Activated CD8-positive, alpha-beta T cell treated with anti-CD3 and anti-CD28 coated beads for 36 hours (primary cell): ENCODE measurements around the gene REXO1. TPM values are rescaled to one million over a fixed set of nuclear protein-coding genes. Genes with fewer than 3 reads are reported as not detected.

Experiments
- ATAC-seq: fragments of 200-7000 bp; cut with Tn5 transposase; one replicate; pipeline ENCODE4 v1.10.0; 2021; ENCODE audit warnings: mild to moderate bottlenecking, moderate library complexity
- CTCF ChIA-PET: fragments of 350-600 bp; sonication (Branson Sonifier 250); formaldehyde crosslinking; loops from one replicate; lab custom pipeline; 2021; ENCODE audit warnings: antibody characterized with exemption; lab: Charles Lee
- POLR2A ChIA-PET: fragments of 350-600 bp; sonication (Branson Sonifier 250); formaldehyde crosslinking; loops from one replicate; lab custom pipeline; 2021; ENCODE audit warnings: antibody characterized with exemption; lab: Charles Lee
- DNase-seq: peaks from one replicate; pipeline ENCODE4 v3.0.0-alpha.2; 2020
- H3K27ac Mint-ChIP-seq: one replicate; pipeline ENCODE4 v1.8.0; 2021; ENCODE audit warnings: mild to moderate bottlenecking, mixed read lengths
- H3K27me3 Mint-ChIP-seq: one replicate; pipeline ENCODE4 v1.8.0; 2021; ENCODE audit warnings: mixed read lengths
- H3K36me3 Mint-ChIP-seq: one replicate; pipeline ENCODE4 v1.8.0; 2021; ENCODE audit warnings: low read depth, mixed read lengths
- H3K4me1 Mint-ChIP-seq: one replicate; pipeline ENCODE4 v1.8.0; 2021; ENCODE audit warnings: low read depth, mixed read lengths
- H3K4me3 Mint-ChIP-seq: one replicate; pipeline ENCODE4 v1.8.0; 2021; ENCODE audit warnings: mild to moderate bottlenecking, moderate library complexity, mixed read lengths
- H3K9me3 Mint-ChIP-seq: one replicate; pipeline ENCODE4 v1.8.0; 2021; ENCODE audit warnings: mixed read lengths
- intact Hi-C: fragments of 100-400 bp; cut with micrococcal nuclease; formaldehyde crosslinking; loops from one replicate; pipeline ENCODE4 v1.10.0; 2022
- total RNA-seq, 2 experiments: library from RNA; stranded (reverse); gene quantifications; one replicate each; pipeline ENCODE4 v1.2.3, GENCODE V29; 2021
- TF ChIP-seq, protein P1 (sequence below): fragments of 200-600 bp; IDR thresholded peaks from one replicate; pipeline ENCODE4 v1.8.0; 2022; ENCODE audit warnings: antibody characterized with exemption, mild to moderate bottlenecking

The REXO1 gene
- total RNA-seq, 2 experiments from 2014 or later = 43.4 to 46.8 TPM

- TF ChIP-seq, protein P1, sequence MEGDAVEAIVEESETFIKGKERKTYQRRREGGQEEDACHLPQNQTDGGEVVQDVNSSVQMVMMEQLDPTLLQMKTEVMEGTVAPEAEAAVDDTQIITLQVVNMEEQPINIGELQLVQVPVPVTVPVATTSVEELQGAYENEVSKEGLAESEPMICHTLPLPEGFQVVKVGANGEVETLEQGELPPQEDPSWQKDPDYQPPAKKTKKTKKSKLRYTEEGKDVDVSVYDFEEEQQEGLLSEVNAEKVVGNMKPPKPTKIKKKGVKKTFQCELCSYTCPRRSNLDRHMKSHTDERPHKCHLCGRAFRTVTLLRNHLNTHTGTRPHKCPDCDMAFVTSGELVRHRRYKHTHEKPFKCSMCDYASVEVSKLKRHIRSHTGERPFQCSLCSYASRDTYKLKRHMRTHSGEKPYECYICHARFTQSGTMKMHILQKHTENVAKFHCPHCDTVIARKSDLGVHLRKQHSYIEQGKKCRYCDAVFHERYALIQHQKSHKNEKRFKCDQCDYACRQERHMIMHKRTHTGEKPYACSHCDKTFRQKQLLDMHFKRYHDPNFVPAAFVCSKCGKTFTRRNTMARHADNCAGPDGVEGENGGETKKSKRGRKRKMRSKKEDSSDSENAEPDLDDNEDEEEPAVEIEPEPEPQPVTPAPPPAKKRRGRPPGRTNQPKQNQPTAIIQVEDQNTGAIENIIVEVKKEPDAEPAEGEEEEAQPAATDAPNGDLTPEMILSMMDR = peak; percentile 10
- no peaks in the 10 kb centered on the region for H3K27me3 Mint-ChIP-seq
- no peaks in the 10 kb centered on the region for H3K9me3 Mint-ChIP-seq
- peak; percentile 21 for ATAC-seq
- H3K4me1 Mint-ChIP-seq = peaks cover 15% of the 10 kb centered on the region
- peak within 1 kb of the TSS; percentile 81 for H3K4me3 Mint-ChIP-seq
- peak within 1 kb of the TSS; percentile 82 for H3K27ac Mint-ChIP-seq
- POLR2A ChIA-PET = interaction anchor here (1.0 kb wide), 1 partner anchor 11 kb away, joined by 7 read pairs; no protein-coding TSS in a partner anchor
- CTCF ChIA-PET = interaction anchor here (1.1 to 1.6 kb wide), 2 partner anchors 14 to 26 kb away, joined by 3 to 6 read pairs; no protein-coding TSS in a partner anchor
- intact Hi-C loops = no loop called here
- no peak for DNase-seq
- peaks cover 3% of the 10 kb centered on the region for H3K36me3 Mint-ChIP-seq
Observed at GRCh38 chr19:1811942-1812425, 36.3 kb downstream of the REXO1 start, which contains the start of gene ATP8B3. Gene ATP8B3 (minus strand): TSS chr19:1812276. CDS start chr19:1811736, 540 bp downstream.

- H3K4me3 Mint-ChIP-seq = peak overlapping the region; percentile 63
- H3K9me3 Mint-ChIP-seq = no peaks in the 10 kb centered on the region
- ATAC-seq (no peak), DNase-seq (peak; percentile 66)
- H3K27me3 Mint-ChIP-seq = no peaks in the 10 kb centered on the region
- H3K36me3 Mint-ChIP-seq = peaks cover 3% of the 10 kb centered on the region
- peak overlapping the region; percentile 37 for H3K27ac Mint-ChIP-seq
- peaks cover 15% of the 10 kb centered on the region for H3K4me1 Mint-ChIP-seq
- intact Hi-C loops = no loop called here
- TF ChIP-seq, protein P1 = no peak
- ChIA-PET POLR2A (interaction anchor here (1.0 kb wide), 1 partner anchor 10 kb away, joined by 7 read pairs; no protein-coding TSS in a partner anchor), CTCF (interaction anchor here (1.1 to 1.6 kb wide), 2 partner anchors 15 to 26 kb away, joined by 3 to 6 read pairs; no protein-coding TSS in a partner anchor)
Observed at GRCh38 chr19:1811472-1811894, 36.8 kb downstream of the REXO1 start.

GRCh38 chr19:1810439-1811160 is 37.7 kb downstream of the REXO1 start:
- POLR2A ChIA-PET = no interaction called here
- H3K4me3 Mint-ChIP-seq = peak overlapping the region; percentile 21
- H3K4me1 Mint-ChIP-seq = peaks cover 15% of the 10 kb centered on the region
- TF ChIP-seq, protein P1 = no peak
- no peaks in the 10 kb centered on the region for H3K27me3 Mint-ChIP-seq
- intact Hi-C loops = no loop called here
- peaks cover 3% of the 10 kb centered on the region for H3K36me3 Mint-ChIP-seq
- no peaks in the 10 kb centered on the region for H3K9me3 Mint-ChIP-seq
- no peak overlapping the region for H3K27ac Mint-ChIP-seq
- ATAC-seq = no peak
- DNase-seq = no peak
- CTCF ChIA-PET = interaction anchor here (1.0 to 1.6 kb wide), 3 partner anchors 15 to 25 kb away, joined by 3 to 6 read pairs (median 5); no protein-coding TSS in a partner anchor

DNA sequence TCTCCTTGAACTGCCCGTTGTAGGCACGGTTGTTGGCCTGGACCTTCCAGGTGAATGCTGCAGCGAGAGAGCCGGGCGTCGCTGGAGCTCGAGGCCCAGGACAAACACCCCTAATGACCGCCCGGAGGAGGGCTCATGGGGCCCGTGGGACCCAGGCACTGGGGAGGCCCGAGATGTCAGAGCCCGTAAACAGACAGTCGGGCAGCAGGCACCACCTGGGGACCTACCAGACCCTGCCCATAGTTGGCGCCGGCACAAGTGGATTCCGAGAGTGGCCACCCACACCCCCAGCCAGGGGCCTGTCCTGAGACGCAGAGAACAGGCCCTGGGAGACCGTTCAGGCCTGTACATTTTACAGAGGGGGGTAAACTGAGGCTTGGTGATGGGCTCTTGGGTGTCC is 38.6 kb downstream of the REXO1 start:
- DNase-seq = no peak
- intact Hi-C loops = no loop called here
- H3K9me3 Mint-ChIP-seq = no peaks in the 10 kb centered on the region
- no peaks in the 10 kb centered on the region for H3K36me3 Mint-ChIP-seq
- peaks cover 15% of the 10 kb centered on the region for H3K4me1 Mint-ChIP-seq
- no peak overlapping the region for H3K4me3 Mint-ChIP-seq
- CTCF ChIA-PET = interaction anchor here (1.0 to 1.5 kb wide), 3 partner anchors 16 to 28 kb away, joined by 3 to 5 read pairs (median 4); no protein-coding TSS in a partner anchor
- TF ChIP-seq, protein P1 = no peak
- H3K27ac Mint-ChIP-seq = no peak overlapping the region
- POLR2A ChIA-PET = interaction anchor here (1.0 kb wide), 1 partner anchor 177 kb away, joined by 3 read pairs; no protein-coding TSS in a partner anchor
- no peak for ATAC-seq
- no peaks in the 10 kb centered on the region for H3K27me3 Mint-ChIP-seq

DNA sequence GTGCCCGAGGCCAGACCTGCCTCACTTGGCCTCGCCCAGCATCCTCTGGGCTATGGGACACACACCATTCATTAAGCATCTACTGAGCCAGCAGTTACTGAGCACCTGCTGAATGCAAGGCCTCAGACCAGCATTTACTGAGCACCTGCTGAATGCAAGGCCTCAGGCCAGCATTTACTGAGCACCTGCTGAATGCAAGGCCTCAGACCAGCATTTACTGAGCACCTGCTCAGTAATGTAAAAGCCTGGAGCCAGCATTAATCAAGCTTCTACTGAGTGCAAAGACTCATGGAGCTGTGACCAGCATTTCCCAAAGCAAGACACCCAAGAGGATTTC is 39.9 kb downstream of the REXO1 start:
- H3K4me1 Mint-ChIP-seq = peaks cover 11% of the 10 kb centered on the region
- H3K27ac Mint-ChIP-seq = no peak overlapping the region
- ATAC-seq (no peak), DNase-seq (no peak)
- TF ChIP-seq, protein P1 = no peak
- POLR2A ChIA-PET = no interaction called here
- H3K9me3 Mint-ChIP-seq = no peaks in the 10 kb centered on the region
- no peak overlapping the region for H3K4me3 Mint-ChIP-seq
- CTCF ChIA-PET = interaction anchor here (1.5 kb wide), 1 partner anchor 27 kb away, joined by 4 read pairs; no protein-coding TSS in a partner anchor
- intact Hi-C loops = no loop called here
- no peaks in the 10 kb centered on the region for H3K36me3 Mint-ChIP-seq
- no peaks in the 10 kb centered on the region for H3K27me3 Mint-ChIP-seq
